Erythroblast (primary cell): ENCODE results near the gene KCNH6.

ENCODE experiments used
- GATA1 ChIP-seq: IDR thresholded peaks from 2 replicates; pipeline ENCODE4 v1.6.1; 2011; ENCODE audit warnings: low read depth, mild to moderate bottlenecking, control low read depth, low read length, moderate library complexity
- POLR2A ChIP-seq: IDR thresholded peaks from 2 replicates; pipeline ENCODE4 v1.6.1; 2011; ENCODE audit warnings: mild to moderate bottlenecking, low read length

DNA sequence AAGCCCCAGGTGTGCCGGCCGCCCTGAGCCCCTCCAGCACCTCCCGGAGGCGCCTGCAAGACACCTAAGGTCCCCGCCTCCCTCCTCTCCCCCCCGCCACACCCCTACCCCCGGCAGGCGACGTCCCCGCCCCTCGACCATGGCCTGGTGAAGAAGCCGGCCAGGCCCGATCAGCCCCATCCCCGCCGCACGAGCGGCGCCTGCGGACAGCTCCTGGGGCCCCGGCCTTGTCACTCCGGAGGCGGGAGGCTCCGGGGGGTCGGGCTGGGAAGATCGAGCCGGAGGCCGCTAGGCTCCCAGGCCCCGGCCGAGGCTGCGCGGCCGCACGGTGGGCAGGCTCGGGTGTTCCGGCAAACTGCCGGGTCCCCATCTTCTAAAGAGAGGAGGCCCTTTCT, 46.7 kb upstream of the KCNH6 start:
- no peak for TF ChIP-seq POLR2A
- no peak for TF ChIP-seq GATA1
